Measurements from ENCODE around the gene WFS1. TPM values are rescaled to one million over a fixed set of nuclear protein-coding genes. Genes with fewer than 3 reads are reported as not detected.

WFS1 gene
- polyA plus RNA-seq, 3 donors = 10.7 to 34.5 (median 16.3) TPM

DNA sequence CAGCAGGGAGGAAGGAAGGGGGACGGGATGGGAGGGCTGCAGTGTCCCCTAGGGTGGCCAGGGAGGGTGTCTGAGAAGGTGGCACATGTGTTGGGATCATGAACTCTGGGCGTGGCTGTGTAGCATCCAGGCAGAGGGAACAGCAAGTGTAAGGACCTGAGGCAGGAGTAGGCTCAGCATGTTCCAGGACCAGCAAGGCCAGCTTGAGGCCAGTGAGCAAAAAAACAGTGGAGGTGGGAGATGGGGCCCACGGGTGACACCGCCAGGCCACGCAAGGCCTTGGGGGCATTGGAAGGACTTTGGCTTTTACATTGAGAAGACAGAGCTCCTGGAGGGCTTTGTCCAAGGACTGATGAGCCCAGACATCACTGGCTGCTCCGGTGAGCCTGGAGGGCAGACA, 16.5 kb upstream of the WFS1 start:
- no peak overlapping the region for H3K27ac ChIP-seq (ENCODE audit: low read depth, low read length)
- WGBS, 3 donors = 71 to 85% (median 85%) methylated on average over 6 of the region's 6 CpGs

- H3K27ac ChIP-seq (ENCODE audit: low read depth, low read length) = no peak overlapping the region
- 83 to 87% (median 83%) methylated on average over 14 of the region's 14 CpGs for WGBS, 3 donors
Observed at GRCh38 chr4:6253961-6254360, 15.7 kb upstream of the WFS1 start.

- H3K27ac ChIP-seq (ENCODE audit: low read depth, low read length) = no peak overlapping the region
- 82 to 91% (median 89%) methylated on average over 9 of the region's 9 CpGs for WGBS, 3 donors
Observed at GRCh38 chr4:6256141-6256540, 13.5 kb upstream of the WFS1 start.

DNA sequence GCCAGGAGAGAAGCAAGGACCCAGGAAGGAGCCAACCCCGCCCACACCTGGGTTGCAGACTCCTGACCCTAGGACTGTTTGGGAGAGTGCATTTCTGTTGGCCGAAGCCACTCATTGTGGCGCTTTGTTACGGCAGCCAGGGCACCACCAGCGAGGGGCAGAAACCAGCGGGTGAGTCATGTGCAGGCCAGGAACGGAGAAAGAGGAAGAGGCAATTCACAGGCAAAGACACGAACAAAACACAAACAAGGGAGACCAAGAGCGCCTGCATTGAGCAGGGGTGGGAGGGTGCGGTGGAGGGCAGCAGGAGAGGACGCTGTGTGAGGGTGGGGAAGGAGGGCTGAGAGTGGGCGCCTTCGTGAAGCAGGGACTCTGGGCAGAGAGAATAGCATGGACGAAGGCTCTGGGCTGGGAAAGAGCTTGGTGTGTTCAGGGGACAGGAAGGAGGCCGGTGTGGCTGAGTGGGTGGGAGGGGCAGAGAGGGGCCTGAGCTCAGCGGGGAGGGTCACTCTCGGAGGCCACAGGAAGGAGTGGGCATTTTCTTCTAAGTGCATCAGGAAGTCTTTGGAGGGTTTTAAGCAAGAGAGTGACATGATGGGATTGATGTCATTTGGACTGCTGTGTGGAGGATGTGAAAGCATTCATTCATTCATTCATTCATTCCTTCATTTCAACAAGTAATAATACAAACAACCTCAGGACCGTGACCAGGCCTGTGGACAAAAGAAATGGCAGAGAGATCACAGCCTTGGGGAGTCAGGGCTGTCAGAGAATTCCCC, 12.2 kb upstream of the WFS1 start:
- WGBS, 3 donors = 27 to 62% (median 28%) methylated on average over 18 of the region's 18 CpGs
- no peak overlapping the region for H3K27ac ChIP-seq (ENCODE audit: low read depth, low read length)

DNA sequence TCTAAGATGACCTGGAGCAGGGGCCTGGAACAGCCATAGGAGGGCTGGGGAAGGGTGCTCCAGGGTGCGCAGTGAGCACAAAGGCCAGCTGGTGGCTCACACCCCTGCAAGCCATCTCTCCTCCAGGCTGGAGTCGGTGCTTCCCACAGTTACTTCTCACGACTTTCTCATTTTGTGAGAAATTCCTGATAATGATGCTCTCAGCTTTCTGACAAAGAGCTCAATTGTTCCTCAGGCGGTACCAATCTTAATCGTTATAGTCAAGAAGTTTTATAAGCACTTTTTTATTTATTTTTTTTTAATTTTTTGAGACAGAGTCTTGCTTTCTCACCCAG, 11.7 kb upstream of the WFS1 start:
- H3K27ac ChIP-seq (ENCODE audit: low read depth, low read length) = no peak overlapping the region
- WGBS, 3 donors = 54 to 90% (median 83%) methylated on average over 5 of the region's 5 CpGs

GRCh38 chr4:6258741-6259140, 10.9 kb upstream of the WFS1 start:
- 42 to 72% (median 70%) methylated on average over 4 of the region's 4 CpGs for WGBS, 3 donors
- H3K27ac ChIP-seq (ENCODE audit: low read depth, low read length) = no peak overlapping the region

DNA sequence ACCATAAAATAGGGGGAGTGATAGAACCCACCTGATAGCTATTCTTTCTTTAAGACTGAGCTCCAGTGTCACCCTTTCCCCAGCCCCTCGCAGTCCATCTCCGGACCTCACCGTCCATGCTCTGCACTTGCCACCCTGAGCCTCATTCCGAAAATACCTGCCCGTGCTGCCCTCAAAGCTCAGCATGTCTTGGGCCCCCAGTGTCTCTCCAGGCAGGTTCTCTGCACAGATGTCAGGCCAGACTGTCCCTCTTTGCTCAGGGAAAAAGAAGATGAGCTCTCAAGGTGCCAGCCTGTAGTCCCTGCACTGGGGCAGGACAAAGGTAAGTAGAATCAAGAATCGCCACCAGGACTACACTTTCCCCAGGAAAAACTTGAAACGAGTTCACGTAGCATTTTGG, 9.8 kb upstream of the WFS1 start:
- WGBS, 3 donors = 79 to 88% (median 79%) methylated on average over 8 of the region's 8 CpGs
- H3K27ac ChIP-seq (ENCODE audit: low read depth, low read length) = no peak overlapping the region

DNA sequence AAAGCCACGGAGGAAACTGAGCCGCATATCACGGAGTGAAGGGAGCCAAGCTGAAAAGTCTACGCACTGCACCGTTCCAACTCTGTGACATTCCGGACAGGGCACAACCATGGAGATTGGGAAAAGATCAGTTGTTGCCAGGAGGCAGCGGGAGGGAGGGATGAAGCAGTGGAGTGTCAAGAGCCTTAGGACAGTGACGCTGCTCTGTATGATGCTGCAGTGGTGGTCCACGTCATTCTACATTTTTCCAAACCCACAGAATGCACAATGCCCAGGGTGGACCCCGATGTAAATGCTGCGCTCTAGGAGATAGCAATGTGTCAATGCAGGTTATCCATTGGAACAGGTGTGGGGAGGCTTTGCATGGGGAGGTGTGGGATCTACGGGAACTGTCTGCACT, 7.5 kb upstream of the WFS1 start:
- H3K27ac ChIP-seq (ENCODE audit: low read depth, low read length) = no peak overlapping the region
- 77 to 91% (median 85%) methylated on average over 12 of the region's 12 CpGs for WGBS, 3 donors

DNA sequence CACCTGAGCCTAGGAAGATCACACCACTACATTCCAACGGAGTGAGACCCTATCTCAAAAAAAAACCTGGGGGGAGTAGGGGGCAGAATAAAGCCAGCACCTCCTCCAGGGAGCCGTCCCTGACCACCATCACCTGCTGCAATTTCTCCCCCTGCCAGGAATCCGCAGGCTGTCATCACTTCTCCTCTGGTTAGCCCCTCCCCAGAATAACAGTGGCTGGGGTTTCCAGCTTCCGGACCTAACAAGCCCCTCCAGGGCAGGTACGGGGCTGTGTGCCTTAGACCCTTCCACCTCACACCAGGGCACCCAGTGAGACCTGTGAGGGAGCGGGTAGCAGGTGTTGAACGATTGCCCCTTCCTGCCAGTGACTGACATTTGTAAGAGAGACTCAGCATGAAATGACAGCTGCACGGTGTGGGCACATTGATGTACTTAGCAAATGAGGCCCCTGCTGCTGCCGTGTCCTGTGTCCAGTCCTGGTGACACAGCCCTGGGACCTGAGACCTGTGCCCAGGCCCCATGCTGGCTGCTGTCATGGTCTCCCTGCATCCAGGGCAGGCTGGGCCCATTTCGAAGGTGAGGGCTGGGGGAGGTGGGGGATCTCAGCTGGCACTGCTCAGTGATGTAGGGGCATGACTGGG, 6.7 kb upstream of the WFS1 start:
- no peak overlapping the region for H3K27ac ChIP-seq (ENCODE audit: low read depth, low read length)
- WGBS, 3 donors = 67 to 79% (median 74%) methylated on average over 10 of the region's 10 CpGs

DNA sequence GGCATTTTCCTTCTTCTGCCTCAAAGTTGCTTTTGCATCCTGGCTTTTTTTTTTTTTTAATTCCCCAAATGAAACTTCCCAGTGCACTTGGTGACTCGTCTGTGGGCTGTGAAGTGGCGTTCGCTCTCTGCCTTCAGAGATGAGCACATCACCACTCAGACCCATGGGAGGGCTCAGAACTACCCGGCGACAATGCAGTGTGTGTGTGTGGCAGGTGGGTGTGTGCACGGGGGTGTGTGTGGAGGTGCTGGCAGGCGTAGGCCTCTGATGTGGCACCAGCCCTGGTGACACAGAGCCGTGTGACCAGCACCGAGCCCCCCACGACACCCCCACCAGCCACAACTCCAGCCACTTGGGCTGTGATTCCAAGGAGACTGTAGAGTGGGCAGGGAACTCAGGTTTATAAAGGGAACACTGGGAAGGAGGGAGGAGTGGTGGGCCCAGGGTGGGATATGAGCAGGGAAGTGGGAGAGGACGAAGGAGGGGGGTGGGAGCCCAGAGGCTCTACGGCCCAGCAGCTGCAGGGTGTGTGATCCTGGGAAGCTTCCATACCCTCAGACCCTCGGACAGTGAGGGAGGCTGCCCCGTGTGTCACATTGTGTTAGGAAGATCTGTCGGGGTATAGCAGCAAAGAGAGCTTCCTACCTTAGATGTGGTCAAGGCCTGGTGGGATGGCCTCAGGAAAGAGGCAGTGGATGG, 6.0 kb upstream of the WFS1 start:
- 65 to 79% (median 74%) methylated on average over 15 of the region's 15 CpGs for WGBS, 3 donors

GRCh38 chr4:6264225-6264540, 5.5 kb upstream of the WFS1 start:
- WGBS, 3 donors = 54 to 63% (median 61%) methylated on average over 3 of the region's 3 CpGs
- no peak overlapping the region for H3K27ac ChIP-seq (ENCODE audit: low read depth, low read length)

More for the DNA sequence above, 6.0 kb upstream of the WFS1 start:
- no peak overlapping the region for H3K27ac ChIP-seq (ENCODE audit: low read depth, low read length)

DNA sequence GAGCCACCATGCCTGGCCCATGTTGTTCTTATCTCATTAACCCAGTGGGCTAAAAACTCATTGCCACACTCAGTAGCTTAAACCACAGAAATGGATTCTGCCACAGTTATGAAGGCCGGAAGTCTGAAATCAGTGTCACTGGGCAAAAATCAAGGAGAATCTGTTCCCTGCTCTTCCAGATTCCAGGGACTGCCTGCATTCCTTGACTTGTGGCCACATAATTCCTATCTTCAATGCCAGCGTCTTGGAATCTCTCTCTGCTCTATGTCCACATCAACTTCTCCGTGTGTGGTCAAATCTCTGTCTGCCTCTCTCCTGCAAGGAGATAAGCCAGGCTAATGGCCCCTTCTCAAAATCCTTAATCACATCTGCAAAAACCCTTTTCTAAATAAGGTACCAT, 4.1 kb upstream of the WFS1 start:
- no peak overlapping the region for H3K27ac ChIP-seq (ENCODE audit: low read depth, low read length)
- 81 to 87% (median 81%) methylated on average over 3 of the region's 3 CpGs for WGBS, 3 donors

- 24 to 65% (median 26%) methylated on average over 3 of the region's 3 CpGs for WGBS, 3 donors
- no peak overlapping the region for H3K27ac ChIP-seq (ENCODE audit: low read depth, low read length)
Observed at GRCh38 chr4:6267573-6267972, 2.1 kb upstream of the WFS1 start.

- H3K27ac ChIP-seq (ENCODE audit: low read depth, low read length) = no peak overlapping the region
Observed at GRCh38 chr4:6268650-6269615, 717 bp upstream of the WFS1 start.

DNA sequence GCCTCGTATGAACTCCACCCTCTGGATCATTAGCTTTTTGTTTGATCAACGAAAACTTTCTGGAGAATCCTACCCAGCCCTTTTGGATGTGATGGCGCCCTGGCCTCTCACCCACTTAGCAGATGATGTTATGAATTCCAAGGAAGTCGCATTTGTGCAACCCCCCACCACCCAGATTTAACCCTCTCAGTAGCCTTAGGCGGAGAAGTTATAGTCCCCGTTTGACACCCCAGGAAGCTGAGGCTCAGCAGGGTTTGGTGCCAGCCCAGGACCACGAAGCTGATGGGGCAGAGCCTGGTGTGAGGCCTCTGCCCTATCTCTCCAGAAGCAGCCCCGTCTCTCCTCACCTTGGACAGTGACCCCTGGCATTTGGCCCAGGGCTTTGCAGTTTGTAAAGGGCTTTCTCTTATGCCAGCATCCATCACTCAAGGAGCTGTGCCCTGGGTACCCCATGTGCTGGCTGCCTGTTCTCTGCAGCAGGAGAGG, 1.0 kb downstream of the WFS1 start:
- no peak overlapping the region for H3K27ac ChIP-seq (ENCODE audit: low read depth, low read length)
- WGBS, 3 donors = 20 to 33% (median 29%) methylated on average over 8 of the region's 8 CpGs

More at GRCh38 chr4:6268650-6269615, 717 bp upstream of the WFS1 start:
- WGBS, 3 donors = 23 to 27% (median 24%) methylated on average over 32 of the region's 32 CpGs

DNA sequence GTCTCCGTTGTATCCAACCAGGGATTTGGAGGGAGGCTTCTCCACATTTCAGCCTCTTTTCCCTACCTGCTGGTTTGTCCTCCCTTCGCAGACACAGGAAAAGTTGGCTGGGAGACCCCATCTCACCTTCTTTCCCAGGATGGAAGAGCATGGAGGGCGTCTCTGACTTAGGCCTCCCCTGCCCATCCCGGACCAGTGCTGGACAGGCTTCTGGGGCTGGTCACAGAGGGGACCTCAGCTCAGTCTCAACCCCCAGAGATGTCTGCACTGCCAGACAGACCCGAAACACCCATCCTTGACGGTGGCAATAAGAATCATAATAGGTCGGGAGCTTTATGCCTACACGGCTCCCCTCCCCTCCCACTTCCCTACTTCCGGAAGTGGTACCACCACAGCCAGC, 1.6 kb downstream of the WFS1 start:
- no peak overlapping the region for H3K27ac ChIP-seq (ENCODE audit: low read depth, low read length)
- WGBS, 3 donors = 57 to 81% (median 64%) methylated on average over 8 to 9 of the region's 9 CpGs

DNA sequence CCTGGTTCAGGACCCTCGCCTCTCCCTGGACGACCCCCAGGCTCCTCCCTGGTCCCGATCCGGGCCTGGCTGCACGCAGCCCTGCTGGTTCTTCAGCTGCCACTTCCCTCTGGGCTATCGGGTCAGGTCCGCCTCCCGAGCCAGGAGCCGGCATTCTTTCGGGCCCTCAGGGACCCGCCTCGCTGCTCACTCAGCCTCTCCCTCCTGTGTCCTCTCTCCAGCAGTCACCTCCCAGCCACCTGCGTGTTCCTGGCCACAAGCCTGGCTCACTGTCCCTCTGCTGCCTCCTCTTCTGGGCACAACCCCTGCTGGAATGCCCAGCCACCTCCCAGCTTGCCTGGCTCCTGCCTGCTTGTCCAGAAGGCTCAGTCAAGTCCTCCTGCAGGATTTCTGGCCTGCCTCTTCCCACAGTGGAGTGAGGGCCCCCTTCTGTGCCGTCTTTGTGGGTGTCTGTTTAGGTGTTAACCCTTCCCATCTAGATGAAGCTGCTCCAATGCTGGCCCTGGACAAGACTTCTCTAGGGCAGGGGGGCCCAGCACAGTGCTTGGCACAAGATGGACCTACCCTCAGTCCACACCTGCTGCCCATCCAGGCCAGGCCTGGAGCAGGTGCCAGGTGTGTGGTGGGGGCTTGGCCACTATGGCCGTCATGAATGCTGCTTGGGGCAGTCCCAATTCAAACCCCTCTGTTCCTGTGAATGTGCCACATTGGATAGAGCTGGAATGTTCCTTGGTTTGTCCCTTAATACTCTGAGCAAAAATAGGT, 2.2 kb downstream of the WFS1 start:
- H3K27ac ChIP-seq (ENCODE audit: low read depth, low read length) = no peak overlapping the region
- WGBS, 3 donors = 37 to 59% (median 54%) methylated on average over 15 of the region's 15 CpGs
